Fibroblast of lung (primary cell): ENCODE results near the gene RGS19. TPM values are rescaled to one million over a fixed set of nuclear protein-coding genes. Genes with fewer than 3 reads are reported as not detected.

Experiments
- DNase-seq, 2 donors: peaks; one replicate each; pipeline versions ENCODE4 v3.0.0 to v3.0.0-alpha.2; 2010; ENCODE audit warnings: low read depth in 2 of 2
- H2AFZ ChIP-seq: 2 replicates; pipeline ENCODE4 v1.5.1; 2012; ENCODE audit warnings: low read length, control low read depth, inconsistent platforms
- H3K27ac ChIP-seq: 2 replicates; pipeline ENCODE4 v1.5.1; 2011; ENCODE audit warnings: low read length, control low read depth; ENCODE audit not compliant: insufficient read depth
- H3K27me3 ChIP-seq: 2 replicates; pipeline ENCODE4 v1.5.1; 2011; ENCODE audit warnings: mild to moderate bottlenecking, low read length; ENCODE audit not compliant: control insufficient read depth, insufficient read depth
- H3K36me3 ChIP-seq: 2 replicates; pipeline ENCODE4 v1.5.1; 2011; ENCODE audit warnings: low read length; ENCODE audit not compliant: control insufficient read depth, insufficient read depth
- H3K4me1 ChIP-seq: 2 replicates; pipeline ENCODE4 v1.5.1; 2011; ENCODE audit warnings: low read length; ENCODE audit not compliant: control insufficient read depth, insufficient read depth; ENCODE audit errors: extremely low read depth
- H3K4me2 ChIP-seq: 2 replicates; pipeline ENCODE4 v1.5.1; 2011; ENCODE audit warnings: low read length, control low read depth; ENCODE audit not compliant: insufficient read depth; ENCODE audit errors: extremely low read depth
- H3K4me3 ChIP-seq, 4 experiments: fragments of 200-600 bp in 1 of 4; sonication (generic) in 1 of 4; replicated peaks in 1 of 4; 2 replicates each; pipeline ENCODE4 v1.5.1; 2011 to 2016; ENCODE audit warnings: low read length in 4 of 4, low read depth in 3 of 4, mild to moderate bottlenecking in 3 of 4, control low read depth in 2 of 4, inconsistent platforms in 1 of 4, mixed read lengths in 1 of 4; ENCODE audit not compliant: insufficient read depth in 1 of 4; ENCODE audit errors: control extremely low read depth in 1 of 4
- H3K79me2 ChIP-seq: 2 replicates; pipeline ENCODE4 v1.5.1; 2012; ENCODE audit warnings: mild to moderate bottlenecking, low read length, inconsistent platforms; ENCODE audit not compliant: control insufficient read depth, insufficient read depth
- H3K9ac ChIP-seq: 2 replicates; pipeline ENCODE4 v1.5.1; 2011; ENCODE audit warnings: mild to moderate bottlenecking, low read length, control low read depth; ENCODE audit not compliant: insufficient read depth
- H3K9me3 ChIP-seq: 2 replicates; pipeline ENCODE4 v1.5.1; 2012; ENCODE audit warnings: low read depth, low read length; ENCODE audit not compliant: control insufficient read depth, insufficient read depth
- H4K20me1 ChIP-seq: 2 replicates; pipeline ENCODE4 v1.5.1; 2011; ENCODE audit warnings: low read length; ENCODE audit not compliant: control insufficient read depth, insufficient read depth; ENCODE audit errors: extremely low read depth
- EZH2 ChIP-seq: IDR thresholded peaks from 2 replicates; pipeline ENCODE4 v1.5.1; 2012; ENCODE audit warnings: low read length, control low read depth, mild to moderate bottlenecking; ENCODE audit errors: missing control alignments
- polyA plus RNA-seq, 2 donors: library from polyadenylated mRNA; depleted of rRNA in 1 of 2; stranded (reverse) in 1 of 2; unstranded in 1 of 2; fragments of >200 nt; gene quantifications; 2 replicates each; pipeline ENCODE4 v1.2.1, GENCODE V29; 2011 to 2012; ENCODE audit warnings: missing spikeins in 1 of 2
- total RNA-seq: library from RNA; depleted of rRNA; stranded (reverse); fragments of >200 nt; gene quantifications from 2 replicates; pipeline ENCODE4 v1.2.1, GENCODE V29; 2014
- TF ChIP-seq, protein P1 (sequence below), 2 donors: IDR thresholded peaks in 1 of 2; conservative IDR thresholded peaks in 1 of 2; 1 replicate in 1 of 2; 2 replicates in 1 of 2; pipeline ENCODE4 v1.5.1; 2011 to 2012; ENCODE audit warnings: low read length in 2 of 2, control low read depth in 1 of 2, inconsistent platforms in 1 of 2, low read depth in 1 of 2, mild to moderate bottlenecking in 1 of 2

RGS19 gene
- total and polyA plus RNA-seq, 2 donors (not counting 1 experiment from before 2014, with no cell fraction given), result 5.8 to 9.1 TPM

DNA sequence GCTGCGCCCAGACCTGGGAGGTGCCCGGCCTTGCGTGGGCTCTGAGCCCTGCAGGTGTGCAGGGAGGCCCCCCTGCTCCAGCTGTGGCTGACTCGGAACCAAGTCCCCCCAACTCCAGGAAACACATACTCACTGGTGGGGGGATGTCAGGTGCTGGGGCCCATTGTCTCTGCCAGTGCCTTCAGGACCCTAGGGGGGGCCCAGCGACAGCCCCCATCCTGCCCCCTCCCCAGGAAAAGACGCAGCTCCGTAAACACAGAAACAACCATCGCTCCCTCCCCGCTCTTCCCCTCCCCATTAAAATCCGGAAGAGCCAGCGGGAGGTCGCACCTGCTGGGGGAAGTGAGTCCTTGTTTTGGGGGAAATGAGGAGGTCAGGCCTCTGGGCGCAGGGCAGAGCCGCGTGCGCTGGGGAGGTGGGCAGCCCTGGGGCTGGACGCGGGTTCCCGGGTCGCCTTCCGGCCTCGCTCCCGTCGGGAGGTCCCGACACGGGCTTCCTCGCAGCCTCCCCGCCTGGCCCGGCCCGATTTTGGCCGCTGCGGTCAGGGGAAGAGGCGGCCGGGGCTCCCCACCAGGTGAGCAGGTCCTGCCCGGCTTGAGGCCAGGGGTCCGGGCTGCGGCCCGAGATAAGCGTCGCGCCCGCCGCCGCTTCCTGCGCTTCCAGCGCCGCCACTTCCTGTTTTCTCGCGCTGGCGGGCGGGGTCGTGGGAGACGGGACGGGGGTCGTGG, 37.1 kb downstream of the RGS19 start:
- Histone ChIP-seq H3K27ac (no peak overlapping the region), H3K79me2 (no peaks in the 10 kb centered on the region), H2AFZ (no peak overlapping the region), H3K27me3 (peaks cover 29% of the 10 kb centered on the region), H3K4me1 (no peaks in the 10 kb centered on the region), H4K20me1 (no peaks in the 10 kb centered on the region), H3K36me3 (no peaks in the 10 kb centered on the region), H3K9ac (no peak overlapping the region), H3K4me2 (peak overlapping the region; percentile 51), H3K4me3 (peak overlapping the region in 3 of 4 experiments; percentile 7 to 38 (median 23)), H3K9me3 (no peaks in the 10 kb centered on the region)
- peak; percentile 94 for TF ChIP-seq EZH2
- TF ChIP-seq, protein P1, sequence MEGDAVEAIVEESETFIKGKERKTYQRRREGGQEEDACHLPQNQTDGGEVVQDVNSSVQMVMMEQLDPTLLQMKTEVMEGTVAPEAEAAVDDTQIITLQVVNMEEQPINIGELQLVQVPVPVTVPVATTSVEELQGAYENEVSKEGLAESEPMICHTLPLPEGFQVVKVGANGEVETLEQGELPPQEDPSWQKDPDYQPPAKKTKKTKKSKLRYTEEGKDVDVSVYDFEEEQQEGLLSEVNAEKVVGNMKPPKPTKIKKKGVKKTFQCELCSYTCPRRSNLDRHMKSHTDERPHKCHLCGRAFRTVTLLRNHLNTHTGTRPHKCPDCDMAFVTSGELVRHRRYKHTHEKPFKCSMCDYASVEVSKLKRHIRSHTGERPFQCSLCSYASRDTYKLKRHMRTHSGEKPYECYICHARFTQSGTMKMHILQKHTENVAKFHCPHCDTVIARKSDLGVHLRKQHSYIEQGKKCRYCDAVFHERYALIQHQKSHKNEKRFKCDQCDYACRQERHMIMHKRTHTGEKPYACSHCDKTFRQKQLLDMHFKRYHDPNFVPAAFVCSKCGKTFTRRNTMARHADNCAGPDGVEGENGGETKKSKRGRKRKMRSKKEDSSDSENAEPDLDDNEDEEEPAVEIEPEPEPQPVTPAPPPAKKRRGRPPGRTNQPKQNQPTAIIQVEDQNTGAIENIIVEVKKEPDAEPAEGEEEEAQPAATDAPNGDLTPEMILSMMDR (conservative IDR thresholded peaks at IDR 0.05 in 1 of 2, IDR thresholded peaks at IDR 0.05 in 1 of 2; ENCODE audit: low read depth in 1 of 2, low read length in 2 of 2), result no peak
- no peak for DNase-seq

DNA sequence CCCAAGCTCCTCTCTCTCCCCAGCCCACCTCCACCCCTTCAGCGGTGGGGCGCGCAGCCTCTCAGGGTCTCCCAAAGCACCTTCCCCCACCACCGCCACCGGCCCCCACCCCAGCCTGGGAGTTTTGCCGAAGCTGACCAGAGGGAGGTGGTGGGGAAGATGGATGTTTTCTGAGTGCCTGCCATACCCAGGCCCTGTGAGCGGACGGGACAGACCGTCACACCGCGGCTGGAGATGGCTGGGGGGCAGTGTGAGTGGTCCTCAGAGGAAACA, 37.6 kb downstream of the RGS19 start:
- no peaks in the 10 kb centered on the region for H3K4me1 ChIP-seq
- H3K27me3 ChIP-seq, result peaks cover 26% of the 10 kb centered on the region
- H3K9me3 ChIP-seq, result no peaks in the 10 kb centered on the region
- no peak overlapping the region for H3K9ac ChIP-seq
- no peaks in the 10 kb centered on the region for H3K79me2 ChIP-seq
- no peak for DNase-seq
- no peaks in the 10 kb centered on the region for H4K20me1 ChIP-seq
- H3K27ac ChIP-seq, result no peak overlapping the region
- H3K36me3 ChIP-seq, result no peaks in the 10 kb centered on the region
- H2AFZ ChIP-seq, result no peak overlapping the region
- no peak overlapping the region for H3K4me3 ChIP-seq
- TF ChIP-seq, protein P1 (conservative IDR thresholded peaks at IDR 0.05 in 1 of 2, IDR thresholded peaks at IDR 0.05 in 1 of 2; ENCODE audit: low read depth in 1 of 2, low read length in 2 of 2), result no peak
- no peak for TF ChIP-seq EZH2
- H3K4me2 ChIP-seq, result peak overlapping the region; percentile 35

DNA sequence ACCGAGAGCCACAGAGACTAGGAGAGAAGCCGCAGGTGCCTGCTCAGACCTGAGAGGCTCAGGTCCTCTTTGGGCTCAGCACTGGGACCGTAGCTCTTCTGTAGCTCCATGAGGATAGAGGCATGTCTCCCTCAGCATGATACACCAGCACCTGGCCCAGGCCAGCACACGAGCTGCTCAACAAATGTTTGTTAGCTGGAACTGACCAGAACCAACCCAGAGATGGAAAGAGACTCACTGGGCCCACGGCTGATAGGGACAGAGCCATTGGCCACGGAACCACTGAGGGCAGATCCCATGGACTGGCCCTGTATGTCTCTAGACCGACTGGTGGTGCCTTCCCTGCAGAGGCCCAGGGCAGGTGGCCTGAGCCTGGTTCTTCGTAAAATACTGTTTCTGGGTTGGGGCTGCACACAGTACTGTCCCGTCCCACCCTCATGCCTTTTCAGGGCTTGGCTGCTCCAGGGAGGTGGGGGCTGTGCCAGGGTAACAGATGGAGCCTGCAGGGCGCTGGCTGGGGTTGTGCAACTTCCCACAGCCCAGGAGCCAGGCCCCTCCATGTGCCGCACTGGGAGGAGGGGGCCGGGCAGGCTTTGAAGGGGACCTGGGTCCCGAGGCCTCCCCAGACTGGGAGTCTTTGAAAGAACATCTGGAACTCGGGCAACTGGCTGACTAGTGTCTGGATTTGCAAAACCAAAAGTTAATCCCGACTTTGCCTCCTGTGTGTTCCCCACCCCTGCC, 38.1 kb downstream of the RGS19 start:
- H3K4me3 ChIP-seq, result no peak overlapping the region
- H3K27ac ChIP-seq, result no peak overlapping the region
- no peaks in the 10 kb centered on the region for H3K79me2 ChIP-seq
- H3K36me3 ChIP-seq, result no peaks in the 10 kb centered on the region
- H4K20me1 ChIP-seq, result no peaks in the 10 kb centered on the region
- no peak overlapping the region for H2AFZ ChIP-seq
- H3K27me3 ChIP-seq, result peaks cover 26% of the 10 kb centered on the region
- no peaks in the 10 kb centered on the region for H3K4me1 ChIP-seq
- no peak overlapping the region for H3K9ac ChIP-seq
- H3K4me2 ChIP-seq, result no peak overlapping the region
- TF ChIP-seq EZH2, result peak; percentile 83
- TF ChIP-seq, protein P1 (conservative IDR thresholded peaks at IDR 0.05 in 1 of 2, IDR thresholded peaks at IDR 0.05 in 1 of 2; ENCODE audit: low read depth in 1 of 2, low read length in 2 of 2), result no peak
- no peak for DNase-seq
- H3K9me3 ChIP-seq, result no peaks in the 10 kb centered on the region
